GM12873 (cell line): ENCODE results near the gene FBRSL1.

ENCODE experiments used
- TF ChIP-seq, protein P1 (sequence below): IDR thresholded peaks from 2 replicates; pipeline ENCODE4 v1.5.1; 2012; ENCODE audit warnings: low read depth, mild to moderate bottlenecking, moderate library complexity, low read length, control low read depth; ENCODE audit not compliant: insufficient read depth; ENCODE audit errors: missing control alignments

Gene FBRSL1

DNA sequence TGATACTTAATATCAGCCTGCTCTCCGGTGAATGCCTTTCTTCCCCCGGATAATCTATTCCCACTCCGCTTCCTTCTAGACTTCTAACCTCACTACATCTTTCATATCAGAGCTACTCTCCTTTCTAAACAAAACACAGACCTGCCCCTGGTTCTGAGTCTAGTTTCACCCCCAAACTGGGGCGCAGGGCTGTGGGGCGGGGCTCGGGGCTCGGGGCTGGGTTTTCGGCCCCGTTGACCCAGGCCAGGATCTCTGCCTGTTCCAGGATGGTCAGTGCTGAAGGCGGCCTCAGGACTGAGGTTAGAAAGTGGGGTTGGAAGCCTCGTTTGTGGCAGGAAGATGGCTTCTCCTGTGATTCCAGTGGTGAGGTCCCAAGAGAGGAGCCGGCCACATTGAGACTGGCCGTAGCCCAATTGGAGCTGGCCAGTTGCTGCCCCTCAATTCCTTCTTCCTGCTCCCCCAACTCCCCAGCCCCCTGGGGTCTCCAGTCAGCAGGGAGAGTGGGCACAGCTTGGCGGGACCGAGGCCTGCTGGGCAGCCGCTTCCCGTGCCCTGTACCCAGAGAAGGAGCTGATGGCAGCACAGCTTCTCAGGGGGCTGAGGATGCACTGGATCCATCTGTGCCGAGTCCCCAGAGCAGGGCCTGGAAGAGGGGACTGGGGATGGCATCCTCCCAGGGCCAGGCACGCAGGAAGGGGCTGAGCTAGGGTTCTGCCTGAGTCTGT lies 67.5 kb downstream of the FBRSL1 start:
- TF ChIP-seq, protein P1, sequence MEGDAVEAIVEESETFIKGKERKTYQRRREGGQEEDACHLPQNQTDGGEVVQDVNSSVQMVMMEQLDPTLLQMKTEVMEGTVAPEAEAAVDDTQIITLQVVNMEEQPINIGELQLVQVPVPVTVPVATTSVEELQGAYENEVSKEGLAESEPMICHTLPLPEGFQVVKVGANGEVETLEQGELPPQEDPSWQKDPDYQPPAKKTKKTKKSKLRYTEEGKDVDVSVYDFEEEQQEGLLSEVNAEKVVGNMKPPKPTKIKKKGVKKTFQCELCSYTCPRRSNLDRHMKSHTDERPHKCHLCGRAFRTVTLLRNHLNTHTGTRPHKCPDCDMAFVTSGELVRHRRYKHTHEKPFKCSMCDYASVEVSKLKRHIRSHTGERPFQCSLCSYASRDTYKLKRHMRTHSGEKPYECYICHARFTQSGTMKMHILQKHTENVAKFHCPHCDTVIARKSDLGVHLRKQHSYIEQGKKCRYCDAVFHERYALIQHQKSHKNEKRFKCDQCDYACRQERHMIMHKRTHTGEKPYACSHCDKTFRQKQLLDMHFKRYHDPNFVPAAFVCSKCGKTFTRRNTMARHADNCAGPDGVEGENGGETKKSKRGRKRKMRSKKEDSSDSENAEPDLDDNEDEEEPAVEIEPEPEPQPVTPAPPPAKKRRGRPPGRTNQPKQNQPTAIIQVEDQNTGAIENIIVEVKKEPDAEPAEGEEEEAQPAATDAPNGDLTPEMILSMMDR = no peak

DNA sequence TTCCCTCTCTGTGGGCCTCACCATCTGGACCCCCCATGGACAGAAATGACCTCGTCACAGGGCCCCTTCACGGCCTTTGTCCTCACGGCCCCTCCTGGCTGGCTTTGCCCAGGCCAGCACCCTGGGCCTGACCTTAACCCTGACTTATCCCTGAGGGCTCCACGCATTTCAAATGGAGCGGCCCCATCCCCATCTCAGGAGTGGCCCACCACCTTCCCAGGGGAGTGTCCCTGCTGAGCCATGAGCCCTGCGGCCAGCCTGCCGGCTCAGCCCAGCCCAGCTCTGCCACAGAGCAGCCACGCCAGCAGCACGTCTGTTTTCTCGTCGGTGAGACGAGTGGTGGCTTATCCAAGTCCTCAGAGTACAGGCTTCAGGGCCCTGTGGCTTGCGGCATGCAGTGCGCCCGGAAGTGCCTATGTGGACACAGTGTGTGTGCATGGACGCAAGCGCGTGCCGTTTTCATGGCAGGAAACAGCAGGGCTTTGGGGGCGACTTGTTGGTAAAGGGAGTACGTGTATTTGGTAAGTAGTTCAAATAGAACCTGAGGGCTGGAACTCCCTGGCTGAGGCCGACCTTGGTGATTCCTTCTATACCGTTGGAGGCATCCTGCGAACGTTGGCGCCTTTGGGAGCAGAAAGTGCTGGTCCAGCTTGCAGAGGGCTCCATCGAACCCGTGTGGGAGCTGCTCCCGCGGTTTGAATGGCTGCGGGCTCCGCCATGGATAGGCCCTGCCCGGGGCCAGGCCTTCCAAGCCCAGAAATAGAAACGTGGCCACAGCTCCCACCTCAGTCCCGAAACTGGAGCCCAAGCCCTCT lies 68.3 kb downstream of the FBRSL1 start:
- TF ChIP-seq, protein P1 = no peak

DNA sequence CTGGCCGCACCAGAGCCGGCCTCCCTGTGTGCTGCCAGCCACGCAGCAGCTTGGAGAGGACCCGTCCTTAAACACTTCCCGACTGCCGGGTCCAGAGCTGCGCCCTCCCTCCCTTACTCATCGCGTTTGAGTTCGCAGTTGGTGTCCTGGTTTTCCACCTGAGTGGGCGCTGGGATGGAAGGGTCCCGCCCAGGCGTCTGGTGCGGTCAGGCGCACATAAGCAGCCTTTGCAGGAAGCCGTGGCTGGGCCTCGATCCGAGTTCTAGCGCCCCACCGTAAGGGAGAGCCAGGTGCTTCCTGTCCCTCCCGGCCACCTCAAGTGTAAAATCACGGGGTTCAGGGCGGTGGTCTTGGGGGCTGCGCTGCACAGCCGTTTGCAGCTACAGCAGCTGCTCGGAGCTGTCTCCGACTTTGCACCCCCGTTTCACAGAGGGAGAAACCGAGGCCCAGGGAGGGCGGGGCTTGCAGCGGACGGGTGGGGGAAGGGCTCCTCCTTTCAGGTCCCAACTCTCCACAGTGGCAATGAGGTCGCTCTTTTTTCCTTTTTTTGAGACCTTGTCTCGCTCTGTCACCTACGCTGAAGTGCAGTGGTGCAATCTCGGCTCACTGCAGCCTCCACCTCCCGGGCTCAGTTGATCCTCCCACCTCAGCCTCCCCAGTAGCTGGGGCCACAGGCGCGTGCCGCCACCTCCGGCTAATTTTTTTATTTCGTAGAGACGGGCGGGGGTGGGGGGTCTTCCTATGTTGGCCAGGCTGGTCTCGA lies 69.1 kb downstream of the FBRSL1 start:
- TF ChIP-seq, protein P1 = no peak

DNA sequence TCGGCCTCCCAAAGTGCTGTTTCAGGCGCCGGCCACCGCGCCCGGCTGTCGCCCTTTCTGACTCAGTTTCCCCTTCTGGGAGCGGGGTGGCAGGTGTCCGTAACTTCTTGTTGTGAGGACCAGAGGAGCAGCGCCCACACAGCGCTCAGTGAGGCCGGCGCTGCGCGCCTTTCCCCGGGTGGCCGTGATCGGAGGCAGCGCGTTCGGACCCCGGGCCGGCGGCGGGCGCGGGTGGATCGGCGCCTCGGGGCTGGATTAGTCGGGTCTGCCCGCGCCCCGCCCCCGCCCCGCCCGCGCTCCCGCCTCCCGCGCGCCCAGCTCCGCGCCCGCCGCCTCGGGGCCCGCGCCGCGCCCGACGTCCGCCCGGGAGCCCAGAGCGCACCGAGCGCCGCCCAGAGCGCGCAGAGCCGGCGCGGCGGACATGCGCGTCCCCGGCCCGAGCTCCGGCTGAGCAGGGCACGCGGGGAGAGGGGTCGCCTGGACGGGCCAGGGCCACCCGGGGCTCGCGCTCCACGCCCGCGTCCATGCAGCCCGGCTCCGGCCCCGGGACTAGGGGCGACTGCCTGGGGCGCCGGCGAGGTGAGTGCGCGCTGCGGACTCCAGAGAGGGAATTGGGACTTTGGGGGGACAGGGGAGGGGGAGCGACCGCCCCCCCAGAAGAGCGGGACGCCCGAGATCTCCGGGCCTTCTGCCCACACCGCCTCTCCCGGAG lies 69.9 kb downstream of the FBRSL1 start:
- TF ChIP-seq, protein P1 = peak; percentile 9

DNA sequence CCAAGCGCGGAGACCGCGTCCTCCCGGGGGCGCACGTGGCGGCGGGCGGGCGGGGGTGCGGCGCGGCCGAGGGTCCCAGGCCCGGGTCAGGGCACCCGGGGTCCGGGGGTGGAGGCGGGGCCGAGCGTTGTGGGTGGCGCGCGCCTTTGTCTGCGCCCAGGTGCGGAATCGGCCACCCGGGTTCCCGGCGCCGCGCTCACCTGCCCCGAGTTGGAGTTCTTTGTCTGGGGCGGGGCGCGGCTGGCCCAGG lies 70.3 kb downstream of the FBRSL1 start:
- TF ChIP-seq, protein P1 = no peak

DNA sequence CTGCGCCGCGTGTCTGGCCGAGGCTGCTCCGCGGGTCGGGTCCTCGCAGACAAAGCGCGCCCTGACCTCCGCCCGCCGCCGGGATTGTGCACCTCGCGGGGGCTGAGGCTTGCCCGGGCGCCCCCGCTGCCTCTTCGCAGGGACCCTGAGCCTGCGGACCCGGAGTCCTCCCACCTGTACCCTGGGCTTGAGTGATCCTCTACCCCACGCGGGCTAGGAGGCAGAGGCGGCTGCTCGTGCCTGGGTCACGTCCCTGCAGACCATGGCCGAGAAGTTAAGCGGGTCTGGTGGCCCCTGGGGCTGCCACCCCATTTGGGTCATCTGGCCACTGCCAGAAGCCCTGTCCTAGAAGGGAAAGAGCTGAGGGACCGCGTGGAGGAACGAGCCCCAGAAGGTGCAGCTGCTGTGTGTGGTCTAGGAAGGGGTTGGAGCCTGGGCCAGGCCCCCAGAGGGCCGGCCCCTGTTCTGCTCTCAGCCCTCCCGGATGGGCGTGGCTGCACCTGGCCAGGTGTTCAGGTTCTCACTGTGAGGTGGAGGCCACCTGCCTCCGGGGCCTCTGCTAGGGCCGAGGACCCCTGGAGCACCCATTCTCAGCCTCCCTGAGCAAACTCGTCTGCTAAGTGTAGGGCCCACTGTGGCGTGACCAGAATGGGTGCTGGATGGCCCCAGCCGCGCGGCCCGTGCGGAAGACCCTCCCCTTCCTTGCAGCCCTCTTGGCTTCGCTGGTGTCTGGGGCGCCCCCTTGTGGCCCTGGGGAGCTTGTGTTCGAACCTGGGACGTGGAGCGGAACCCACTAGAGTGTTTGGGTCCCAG lies 70.9 kb downstream of the FBRSL1 start:
- TF ChIP-seq, protein P1 = peak; percentile 82
